H1 (cell line): ENCODE results near the gene KLF13. TPM values are rescaled to one million over a fixed set of nuclear protein-coding genes. Genes with fewer than 3 reads are reported as not detected.

ENCODE experiments used
- CTCF ChIA-PET: fragments of 300-600 bp; sonication (Branson Sonifier 250); formaldehyde crosslinking; loops from one replicate; lab custom pipeline; 2021; ENCODE audit not compliant: partially characterized antibody; lab: Charles Lee
- POLR2A ChIA-PET: fragments of 300-600 bp; sonication (Branson Sonifier 250); formaldehyde crosslinking; loops from one replicate; lab custom pipeline; 2021; ENCODE audit warnings: inconsistent platforms; ENCODE audit not compliant: partially characterized antibody; lab: Charles Lee
- DNase-seq, 2 experiments: peaks; one replicate each; pipeline versions ENCODE4 v3.0.0 to v3.0.0-alpha.2; 2010 to 2022; ENCODE audit warnings: low spot score in 2 of 2, low read depth in 1 of 2, mixed read lengths in 1 of 2
- FAIRE-seq: peaks from 2 replicates; lab custom pipeline; 2011; peaks lifted over from hg19 to GRCh38; lab: Jason Lieb, UNC
- H2AFZ ChIP-seq: 2 replicates; pipeline ENCODE4 v1.8.1; 2012; ENCODE audit warnings: low read length, inconsistent platforms
- H2AK5ac ChIP-seq: 2 replicates; pipeline ENCODE4 v1.6.1; 2013; ENCODE audit warnings: low read depth, low read length
- H2BK120ac ChIP-seq: replicated peaks from 2 replicates; pipeline ENCODE3; 2013; ENCODE audit warnings: low read depth, low read length, inconsistent platforms
- H2BK12ac ChIP-seq: 2 replicates; pipeline ENCODE4 v1.6.1; 2013; ENCODE audit warnings: low read depth, low read length
- H2BK15ac ChIP-seq: 2 replicates; pipeline ENCODE4 v1.6.1; 2013; ENCODE audit warnings: low read length
- H2BK20ac ChIP-seq: 2 replicates; pipeline ENCODE4 v1.6.1; 2013; ENCODE audit warnings: low read length
- H2BK5ac ChIP-seq: 2 replicates; pipeline ENCODE4 v1.6.1; 2013; ENCODE audit warnings: low read depth, low read length
- H3K14ac ChIP-seq: 2 replicates; pipeline ENCODE4 v1.6.1; 2013; ENCODE audit warnings: inconsistent platforms; ENCODE audit not compliant: insufficient read length
- H3K18ac ChIP-seq: 2 replicates; pipeline ENCODE4 v1.6.1; 2013; ENCODE audit warnings: low read length; ENCODE audit errors: extremely low read depth
- H3K23ac ChIP-seq: 2 replicates; pipeline ENCODE4 v1.6.1; 2013; ENCODE audit warnings: inconsistent platforms; ENCODE audit not compliant: insufficient read length
- H3K23me2 ChIP-seq: 2 replicates; pipeline ENCODE4 v1.6.1; 2013; ENCODE audit warnings: low read depth, low read length
- H3K27ac ChIP-seq: 2 replicates; pipeline ENCODE4 v1.6.1; 2011; ENCODE audit warnings: low read depth, low read length, inconsistent platforms
- H3K27me3 ChIP-seq, 4 experiments: replicated peaks in 1 of 4; 1 replicate in 1 of 4; 2 replicates in 3 of 4; pipeline versions ENCODE4 v1.6.1 to v1.8.1; 2011 to 2013; ENCODE audit warnings: low read length in 3 of 4, mild to moderate bottlenecking in 3 of 4, inconsistent platforms in 2 of 4, mixed read lengths in 2 of 4, moderate library complexity in 1 of 4; ENCODE audit not compliant: control insufficient read depth in 3 of 4, insufficient read depth in 3 of 4; ENCODE audit errors: extremely low read depth in 1 of 4
- H3K36me3 ChIP-seq, 4 experiments: 2 replicates each; pipeline versions ENCODE4 v1.6.1 to v1.8.1; 2011 to 2013; ENCODE audit warnings: mild to moderate bottlenecking in 4 of 4, low read length in 3 of 4, moderate library complexity in 2 of 4, control low read depth in 1 of 4, inconsistent platforms in 1 of 4; ENCODE audit not compliant: insufficient read depth in 4 of 4, control insufficient read depth in 2 of 4
- H3K4ac ChIP-seq: replicated peaks from 2 replicates; pipeline ENCODE3; 2013; ENCODE audit warnings: low read length, low read depth, mixed read lengths, inconsistent platforms; ENCODE audit not compliant: insufficient read length
- H3K4me1 ChIP-seq, 4 experiments: replicated peaks in 1 of 4; 1 replicate in 1 of 4; 2 replicates in 3 of 4; pipeline versions ENCODE4 v1.6.1 to v1.8.1; 2011 to 2013; ENCODE audit warnings: low read length in 3 of 4, inconsistent platforms in 2 of 4, mixed read lengths in 1 of 4; ENCODE audit not compliant: insufficient read depth in 4 of 4, control insufficient read depth in 3 of 4
- H3K4me2 ChIP-seq, 2 experiments: 2 replicates each; pipeline versions ENCODE4 v1.6.1 to v1.8.1; 2011 to 2013; ENCODE audit warnings: low read depth in 2 of 2, low read length in 2 of 2, control low read depth in 1 of 2, inconsistent platforms in 1 of 2, mild to moderate bottlenecking in 1 of 2; ENCODE audit not compliant: insufficient read depth in 1 of 2
- H3K4me3 ChIP-seq, 4 experiments: fragments of 200-600, 300-600 bp in 1 of 4; sonication (generic), shearing (Covaris generic), sonication (Bioruptor Twin) in 1 of 4; 2 replicates each; pipeline versions ENCODE4 v1.5.1 to v1.8.1; 2011 to 2016; ENCODE audit warnings: low read length in 4 of 4, low read depth in 3 of 4, control low read depth in 2 of 4, inconsistent platforms in 2 of 4, mild to moderate bottlenecking in 2 of 4, mixed read lengths in 1 of 4, moderate library complexity in 1 of 4; ENCODE audit not compliant: insufficient read depth in 2 of 4; ENCODE audit errors: extremely low read depth in 1 of 4
- H3K56ac ChIP-seq: replicated peaks from 2 replicates; pipeline ENCODE3; 2013; ENCODE audit warnings: low read depth, mild to moderate bottlenecking, mixed read lengths, low read length, inconsistent platforms; ENCODE audit not compliant: insufficient read length
- H3K79me1 ChIP-seq: 2 replicates; pipeline ENCODE4 v1.6.1; 2013; ENCODE audit warnings: low read depth, low read length, control low read depth
- H3K79me2 ChIP-seq, 2 experiments: 2 replicates each; pipeline versions ENCODE4 v1.6.1 to v1.8.1; 2012 to 2013; ENCODE audit warnings: low read length in 2 of 2, mild to moderate bottlenecking in 2 of 2, inconsistent platforms in 1 of 2; ENCODE audit not compliant: insufficient read depth in 2 of 2, control insufficient read depth in 1 of 2
- H3K9ac ChIP-seq, 4 experiments: replicated peaks in 1 of 4; 1 replicate in 1 of 4; 2 replicates in 3 of 4; pipeline versions ENCODE4 v1.6.1 to v1.8.1; 2011 to 2013; ENCODE audit warnings: low read depth in 3 of 4, low read length in 3 of 4, control low read depth in 2 of 4, mild to moderate bottlenecking in 2 of 4, moderate library complexity in 2 of 4, inconsistent platforms in 1 of 4; ENCODE audit errors: extremely low read depth in 1 of 4
- H3K9me3 ChIP-seq, 2 experiments: 2 replicates each; pipeline versions ENCODE4 v1.6.1 to v1.8.1; 2012 to 2013; ENCODE audit warnings: mild to moderate bottlenecking in 2 of 2, moderate library complexity in 2 of 2, control low read depth in 1 of 2, inconsistent platforms in 1 of 2, low read depth in 1 of 2, low read length in 1 of 2, mixed read lengths in 1 of 2; ENCODE audit not compliant: insufficient read depth in 2 of 2
- H4K20me1 ChIP-seq, 2 experiments: replicated peaks in 1 of 2; 2 replicates each; pipeline versions ENCODE3 to v1.8.1; 2011 to 2013; ENCODE audit warnings: inconsistent platforms in 2 of 2, low read length in 2 of 2, mild to moderate bottlenecking in 1 of 2; ENCODE audit not compliant: insufficient read depth in 2 of 2, control insufficient read depth in 1 of 2
- H4K5ac ChIP-seq: 2 replicates; pipeline ENCODE4 v1.6.1; 2013; ENCODE audit warnings: low read length, low read depth, mixed read lengths, inconsistent platforms; ENCODE audit not compliant: insufficient read length
- H4K8ac ChIP-seq: 2 replicates; pipeline ENCODE4 v1.8.0; 2013; ENCODE audit warnings: mild to moderate bottlenecking, moderate library complexity, low read length, inconsistent platforms; ENCODE audit not compliant: insufficient read depth; ENCODE audit errors: extremely low read depth
- H4K91ac ChIP-seq: replicated peaks from 2 replicates; pipeline ENCODE3; 2013; ENCODE audit warnings: low read length, mixed read lengths, inconsistent platforms; ENCODE audit not compliant: insufficient read length
- BCL11A ChIP-seq, 2 experiments: IDR thresholded peaks; one replicate each; pipeline ENCODE4 v1.6.1; 2011; ENCODE audit warnings: low read depth in 2 of 2, low read length in 2 of 2, mild to moderate bottlenecking in 2 of 2
- CEBPB ChIP-seq: IDR thresholded peaks from 2 replicates; pipeline ENCODE4 v1.6.1; 2012; ENCODE audit warnings: low read depth, low read length
- CHD2 ChIP-seq: IDR thresholded peaks from 2 replicates; pipeline ENCODE4 v1.6.1; 2012; ENCODE audit warnings: low read length, improper control_type of control experiment
- GABPA ChIP-seq: IDR thresholded peaks from 2 replicates; pipeline ENCODE4 v1.6.1; 2011; ENCODE audit warnings: mild to moderate bottlenecking, low read length, moderate library complexity, borderline replicate concordance; ENCODE audit not compliant: insufficient read depth
- JUND ChIP-seq: IDR thresholded peaks from 2 replicates; pipeline ENCODE4 v1.6.1; 2011; ENCODE audit warnings: mild to moderate bottlenecking, improper control_type of control experiment, low read length
- MAFK ChIP-seq: IDR thresholded peaks from 2 replicates; pipeline ENCODE4 v1.6.1; 2012; ENCODE audit warnings: low read depth, mild to moderate bottlenecking, improper control_type of control experiment, low read length
- NRF1 ChIP-seq: IDR thresholded peaks from 2 replicates; pipeline ENCODE4 v1.6.1; 2011; ENCODE audit warnings: mild to moderate bottlenecking, low read depth, low read length, improper control_type of control experiment
- POLR2A ChIP-seq, 2 experiments: IDR thresholded peaks; 1 replicate in 1 of 2; 2 replicates in 1 of 2; pipeline ENCODE4 v1.6.1; 2011; ENCODE audit warnings: low read depth in 2 of 2, low read length in 2 of 2, mild to moderate bottlenecking in 2 of 2; ENCODE audit errors: control extremely low read depth in 1 of 2
- POLR2AphosphoS5 ChIP-seq: IDR thresholded peaks from 2 replicates; pipeline ENCODE4 v1.6.1; 2011; ENCODE audit warnings: low read depth, low read length
- RNF2 ChIP-seq: fragments of 200-900, 300-1000 bp; sonication (generic); IDR thresholded peaks from 2 replicates; pipeline ENCODE4 v1.7.1; 2016; ENCODE audit warnings: borderline replicate concordance, low read depth, mild to moderate bottlenecking, antibody characterized with exemption, low read length; ENCODE audit not compliant: poor library complexity, severe bottlenecking; ENCODE audit errors: missing control alignments
- SP4 ChIP-seq: IDR thresholded peaks from 2 replicates; pipeline ENCODE4 v1.6.1; 2012; ENCODE audit warnings: low read length, inconsistent platforms
- TAF1 ChIP-seq: IDR thresholded peaks from 2 replicates; pipeline ENCODE4 v1.6.1; 2011; ENCODE audit warnings: mild to moderate bottlenecking, low read depth, low read length
- TCF12 ChIP-seq: IDR thresholded peaks from 2 replicates; pipeline ENCODE4 v1.6.1; 2011; ENCODE audit warnings: low read depth, mild to moderate bottlenecking, low read length
- ZNF274 ChIP-seq: IDR thresholded peaks from 2 replicates; pipeline ENCODE4 v1.7.0; 2012; ENCODE audit warnings: low read length, borderline replicate concordance; ENCODE audit errors: extremely low read depth
- WGBS, 2 experiments: shearing (Covaris generic) in 1 of 2; methylation state at CpG; one replicate each; pipeline versions ENCODE4 v1.1.6 to v1.1.7; 2013 to 2015; ENCODE audit warnings: low lambda C conversion rate in 2 of 2, mixed read lengths in 2 of 2, inconsistent platforms in 1 of 2, low coverage in 1 of 2, missing lambda C conversion rate in 1 of 2; ENCODE audit not compliant: insufficient replicate concordance in 2 of 2, insufficient coverage in 1 of 2, insufficient read length in 1 of 2; ENCODE audit errors: extremely low coverage in 1 of 2, missing lambda C conversion rate in 1 of 2; 5-methylcytosine and 5-hydroxymethylcytosine counted together
- polyA plus RNA-seq, 7 experiments: library from polyadenylated mRNA; depleted of rRNA in 3 of 7; stranded (reverse) in 5 of 7; unstranded in 2 of 7; fragments of >200 nt in 5 of 7; fragments of 200-250 nt in 2 of 7; gene quantifications; 1 replicate in 5 of 7; 2 replicates in 1 of 7; 4 replicates in 1 of 7; pipeline versions ENCODE4 v1.2.1 to v1.2.3, GENCODE V29; 2011 to 2013; ENCODE audit warnings: missing spikeins in 2 of 7, mixed read lengths in 2 of 7
- total RNA-seq: library from RNA; stranded (reverse); fragmentation: NEBNext Ultra II Directional; extraction: Animal tissue kit (Norgen Biotek cat#: 25700); gene quantifications from 2 replicates; pipeline ENCODE4 v1.2.1, GENCODE V29; 2021

KLF13 gene
- total and polyA plus RNA-seq, 2 of the 8 experiments (the other 6 are each of a cell fraction or from before 2014, with no cell fraction given) = 18.3 to 33.4 TPM

- H4K91ac ChIP-seq = no peak overlapping the region
- no peak overlapping the region for H3K14ac ChIP-seq
- no peak overlapping the region for H2BK5ac ChIP-seq
- no peaks in the 10 kb centered on the region for H3K36me3 ChIP-seq
- no peak overlapping the region for H3K27ac ChIP-seq
- H2BK12ac ChIP-seq = no peak overlapping the region
- no peaks in the 10 kb centered on the region for H4K20me1 ChIP-seq
- POLR2A ChIA-PET = interaction anchor here (1.3 kb wide), 1 partner anchor 28 kb away, joined by 3 read pairs; no protein-coding TSS in a partner anchor
- H3K9me3 ChIP-seq = no peaks in the 10 kb centered on the region
- WGBS, 2 experiments = 86% methylated on average over 4 of the region's 4 CpGs; no CpG with 5 or more reads in 1 of the 2 experiments
- CTCF ChIA-PET = interaction anchor here (1.1 to 1.2 kb wide), 2 partner anchors 14 to 88 kb away, joined by 4 read pairs; no protein-coding TSS in a partner anchor
- FAIRE-seq (no peak), DNase-seq (no peak)
- no peak overlapping the region for H3K9ac ChIP-seq
- no peak overlapping the region for H4K5ac ChIP-seq
- H3K4me2 ChIP-seq = no peak overlapping the region
- H3K4me1 ChIP-seq = peaks cover 0 to 6% (median 0%) of the 10 kb centered on the region in 4 experiments; a peak in 3 of 7 replicates
- peaks cover 2% of the 10 kb centered on the region; the same call in 1 of the 2 replicates for H3K23me2 ChIP-seq
- H3K56ac ChIP-seq = no peak overlapping the region
- H3K4ac ChIP-seq = no peak overlapping the region
- no peak overlapping the region for H2AK5ac ChIP-seq
- no peak overlapping the region for H3K4me3 ChIP-seq
- H2BK15ac ChIP-seq = no peak overlapping the region
- no peaks in the 10 kb centered on the region for H3K27me3 ChIP-seq
- H2BK120ac ChIP-seq = no peak overlapping the region
- H3K79me2 ChIP-seq = no peaks in the 10 kb centered on the region
- no peak overlapping the region for H2AFZ ChIP-seq
- H2BK20ac ChIP-seq = no peak overlapping the region
- H3K18ac ChIP-seq = no peak overlapping the region
- no peak overlapping the region for H3K23ac ChIP-seq
- no peaks in the 10 kb centered on the region for H3K79me1 ChIP-seq
- no peak overlapping the region for H4K8ac ChIP-seq
- no peak for TF ChIP-seq MAFK
- no peak for TF ChIP-seq RNF2
- no peak for TF ChIP-seq CEBPB
- no peak for TF ChIP-seq BCL11A (IDR thresholded peaks at IDR 0.05; ENCODE audit: low read depth in 2 of 2, low read length in 2 of 2)
- no peak for TF ChIP-seq NRF1
- TF ChIP-seq TAF1 = no peak
- TF ChIP-seq SP4 = no peak
- no peak for TF ChIP-seq CHD2
- TF ChIP-seq GABPA = no peak
- no peak for TF ChIP-seq ZNF274
- no peak for TF ChIP-seq JUND
- TF ChIP-seq TCF12 = no peak
- TF ChIP-seq POLR2A (IDR thresholded peaks at IDR 0.05; ENCODE audit: control extremely low read depth in 1 of 2, low read depth in 2 of 2, low read length in 2 of 2) = no peak
- no peak for TF ChIP-seq POLR2AphosphoS5
These were observed 49.1 kb upstream of the KLF13 start for GRCh38 chr15:31277335-31278060.
